ENCODE measurements around the gene OSM.
A peak's percentile ranks its signal among the peaks of the same experiment; 100 is the strongest.

Gene OSM

DNA sequence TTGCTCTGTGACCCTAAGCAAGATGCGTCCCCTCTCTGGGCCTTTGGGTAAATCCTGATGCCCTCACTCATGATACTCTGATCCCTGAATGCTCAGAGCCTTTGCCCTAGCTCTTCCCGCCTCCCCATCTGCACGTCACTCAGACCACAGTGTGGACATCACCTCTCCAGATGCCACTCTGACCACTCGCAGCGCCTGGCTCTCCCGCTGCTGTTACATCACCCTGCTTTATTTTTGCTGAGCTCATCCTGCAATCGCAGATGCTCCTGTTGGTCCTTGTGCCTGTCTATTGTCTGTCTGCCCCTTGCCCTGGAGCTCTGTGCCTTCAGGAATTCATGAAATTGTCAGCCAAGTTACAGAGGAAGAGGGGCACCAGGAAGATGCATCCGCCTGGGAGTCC lies 5.5 kb downstream of the OSM start:
- Histone ChIP-seq H3K79me2 (ENCODE audit: control insufficient read depth, insufficient read depth, low read length) (no peaks in the 10 kb centered on the region), H4K8ac (ENCODE audit: low read depth, low read length) (no peak overlapping the region), H3K27me3 (ENCODE audit: insufficient read depth, low read length, poor library complexity) (no peaks in the 10 kb centered on the region), H3K18ac (ENCODE audit: low read length) (no peak overlapping the region), H4K5ac (ENCODE audit: low read length) (no peak overlapping the region), H2AK5ac (ENCODE audit: low read length) (no peak overlapping the region), H3K56ac (ENCODE audit: low read length) (no peak overlapping the region), H2BK15ac (replicated peaks; ENCODE audit: low read depth) (no peak overlapping the region), H3K9ac (ENCODE audit: low read length) (no peak overlapping the region), H2BK5ac (ENCODE audit: low read length) (no peak overlapping the region), H3K4me2 (ENCODE audit: low read length) (no peak overlapping the region), H3K4me1 (ENCODE audit: control insufficient read depth, low read depth, low read length) (no peaks in the 10 kb centered on the region), H3K79me1 (ENCODE audit: low read length) (no peaks in the 10 kb centered on the region), H3K27ac (ENCODE audit: low read depth, low read length) (no peak overlapping the region), H3K4ac (ENCODE audit: low read depth, low read length) (no peak overlapping the region), H2BK120ac (ENCODE audit: low read depth, low read length) (no peak overlapping the region), H3K23ac (ENCODE audit: low read length) (no peak overlapping the region), H3K36me3 (ENCODE audit: control insufficient read depth, insufficient read depth, low read length) (no peaks in the 10 kb centered on the region), H3K4me3 (ENCODE audit: low read length) (no peak overlapping the region)
- no CpG with 5 or more reads among the region's 8 CpGs for WGBS (ENCODE audit: extremely low coverage, insufficient coverage, low lambda C conversion rate)
- peak; percentile 22 for DNase-seq

GRCh38 chr22:30260682-30261081 lies 6.0 kb downstream of the OSM start:
- no peaks in the 10 kb centered on the region for H3K27me3 ChIP-seq (ENCODE audit: insufficient read depth, low read length, poor library complexity)
- no peak overlapping the region for H2BK120ac ChIP-seq (ENCODE audit: low read depth, low read length)
- H3K4me1 ChIP-seq (ENCODE audit: control insufficient read depth, low read depth, low read length) = no peaks in the 10 kb centered on the region
- WGBS (ENCODE audit: extremely low coverage, insufficient coverage, low lambda C conversion rate) = no CpG with 5 or more reads among the region's 8 CpGs
- no peak overlapping the region for H3K18ac ChIP-seq (ENCODE audit: low read length)
- no peak overlapping the region for H3K23ac ChIP-seq (ENCODE audit: low read length)
- DNase-seq = no peak
- no peak overlapping the region for H3K4ac ChIP-seq (ENCODE audit: low read depth, low read length)
- no peak overlapping the region for H2BK5ac ChIP-seq (ENCODE audit: low read length)
- no peak overlapping the region for H4K8ac ChIP-seq (ENCODE audit: low read depth, low read length)
- H3K9ac ChIP-seq (ENCODE audit: low read length) = no peak overlapping the region
- H3K79me2 ChIP-seq (ENCODE audit: control insufficient read depth, insufficient read depth, low read length) = no peaks in the 10 kb centered on the region
- no peak overlapping the region for H3K4me3 ChIP-seq (ENCODE audit: low read length)
- no peak overlapping the region for H3K56ac ChIP-seq (ENCODE audit: low read length)
- H2AK5ac ChIP-seq (ENCODE audit: low read length) = no peak overlapping the region
- no peak overlapping the region for H3K4me2 ChIP-seq (ENCODE audit: low read length)
- H2BK15ac ChIP-seq (replicated peaks; ENCODE audit: low read depth) = no peak overlapping the region
- no peaks in the 10 kb centered on the region for H3K79me1 ChIP-seq (ENCODE audit: low read length)
- H4K5ac ChIP-seq (ENCODE audit: low read length) = no peak overlapping the region
- H3K36me3 ChIP-seq (ENCODE audit: control insufficient read depth, insufficient read depth, low read length) = no peaks in the 10 kb centered on the region
- no peak overlapping the region for H3K27ac ChIP-seq (ENCODE audit: low read depth, low read length)

GRCh38 chr22:30260276-30260675 lies 6.4 kb downstream of the OSM start:
- H3K4me2 ChIP-seq (ENCODE audit: low read length) = no peak overlapping the region
- no peaks in the 10 kb centered on the region for H3K79me2 ChIP-seq (ENCODE audit: control insufficient read depth, insufficient read depth, low read length)
- no peaks in the 10 kb centered on the region for H3K27me3 ChIP-seq (ENCODE audit: insufficient read depth, low read length, poor library complexity)
- H3K9ac ChIP-seq (ENCODE audit: low read length) = no peak overlapping the region
- H3K27ac ChIP-seq (ENCODE audit: low read depth, low read length) = no peak overlapping the region
- H2AK5ac ChIP-seq (ENCODE audit: low read length) = no peak overlapping the region
- no peak overlapping the region for H3K4ac ChIP-seq (ENCODE audit: low read depth, low read length)
- H4K5ac ChIP-seq (ENCODE audit: low read length) = no peak overlapping the region
- H3K23ac ChIP-seq (ENCODE audit: low read length) = no peak overlapping the region
- H3K36me3 ChIP-seq (ENCODE audit: control insufficient read depth, insufficient read depth, low read length) = no peaks in the 10 kb centered on the region
- H3K4me1 ChIP-seq (ENCODE audit: control insufficient read depth, low read depth, low read length) = no peaks in the 10 kb centered on the region
- H3K4me3 ChIP-seq (ENCODE audit: low read length) = no peak overlapping the region
- H2BK15ac ChIP-seq (replicated peaks; ENCODE audit: low read depth) = no peak overlapping the region
- no peak overlapping the region for H3K18ac ChIP-seq (ENCODE audit: low read length)
- no peak for DNase-seq
- no peak overlapping the region for H2BK5ac ChIP-seq (ENCODE audit: low read length)
- no peak overlapping the region for H4K8ac ChIP-seq (ENCODE audit: low read depth, low read length)
- H3K79me1 ChIP-seq (ENCODE audit: low read length) = no peaks in the 10 kb centered on the region
- no peak overlapping the region for H2BK120ac ChIP-seq (ENCODE audit: low read depth, low read length)
- no CpG with 5 or more reads among the region's 11 CpGs for WGBS (ENCODE audit: extremely low coverage, insufficient coverage, low lambda C conversion rate)
- no peak overlapping the region for H3K56ac ChIP-seq (ENCODE audit: low read length)

- no peaks in the 10 kb centered on the region for H3K79me1 ChIP-seq (ENCODE audit: low read length)
- no peak overlapping the region for H3K18ac ChIP-seq (ENCODE audit: low read length)
- no peak overlapping the region for H3K9ac ChIP-seq (ENCODE audit: low read length)
- no peak overlapping the region for H3K4ac ChIP-seq (ENCODE audit: low read depth, low read length)
- H4K5ac ChIP-seq (ENCODE audit: low read length) = no peak overlapping the region
- no peaks in the 10 kb centered on the region for H3K27me3 ChIP-seq (ENCODE audit: insufficient read depth, low read length, poor library complexity)
- no peaks in the 10 kb centered on the region for H3K36me3 ChIP-seq (ENCODE audit: control insufficient read depth, insufficient read depth, low read length)
- H2BK5ac ChIP-seq (ENCODE audit: low read length) = no peak overlapping the region
- no peak overlapping the region for H3K4me2 ChIP-seq (ENCODE audit: low read length)
- no CpG with 5 or more reads among the region's 6 CpGs for WGBS (ENCODE audit: extremely low coverage, insufficient coverage, low lambda C conversion rate)
- no peak overlapping the region for H3K23ac ChIP-seq (ENCODE audit: low read length)
- H3K27ac ChIP-seq (ENCODE audit: low read depth, low read length) = no peak overlapping the region
- no peak overlapping the region for H2BK120ac ChIP-seq (ENCODE audit: low read depth, low read length)
- no peak overlapping the region for H4K8ac ChIP-seq (ENCODE audit: low read depth, low read length)
- no peak for DNase-seq
- H3K4me1 ChIP-seq (ENCODE audit: control insufficient read depth, low read depth, low read length) = no peaks in the 10 kb centered on the region
- H2AK5ac ChIP-seq (ENCODE audit: low read length) = no peak overlapping the region
- H2BK15ac ChIP-seq (replicated peaks; ENCODE audit: low read depth) = no peak overlapping the region
- no peaks in the 10 kb centered on the region for H3K79me2 ChIP-seq (ENCODE audit: control insufficient read depth, insufficient read depth, low read length)
- H3K4me3 ChIP-seq (ENCODE audit: low read length) = no peak overlapping the region
- no peak overlapping the region for H3K56ac ChIP-seq (ENCODE audit: low read length)
Observed at GRCh38 chr22:30254314-30254713, 12.3 kb downstream of the OSM start.

DNA sequence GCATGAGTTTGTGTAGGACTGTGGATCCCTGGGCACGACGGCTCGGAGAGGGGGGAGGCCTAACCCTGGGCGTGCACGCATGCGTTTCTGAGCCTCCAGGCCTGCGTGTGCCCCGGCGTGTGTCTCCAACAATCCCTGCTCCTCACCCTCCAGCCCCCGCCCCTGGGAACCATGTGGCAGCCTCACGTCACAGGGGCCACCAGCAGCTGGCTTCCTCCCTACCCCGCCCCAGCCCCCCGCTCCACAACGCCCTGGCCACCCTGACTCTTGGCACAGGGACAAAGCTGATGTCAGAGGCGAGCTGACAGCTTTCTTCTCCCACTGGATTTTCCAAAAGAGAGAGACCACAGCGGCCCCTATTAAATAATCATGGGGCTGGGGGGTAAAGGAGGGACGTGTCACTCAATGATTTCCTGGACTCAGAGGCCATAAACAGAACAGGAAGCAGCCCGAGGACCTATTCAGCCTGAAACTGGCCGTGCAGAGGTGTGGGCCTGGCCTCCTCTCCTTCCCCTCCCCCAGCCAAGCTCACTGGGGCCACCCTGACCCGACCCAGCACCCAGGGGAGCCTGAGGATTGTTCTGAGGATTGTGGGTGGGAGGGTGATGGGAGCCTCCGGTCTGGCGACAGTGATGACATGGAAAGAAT lies 13.3 kb downstream of the OSM start:
- no peak overlapping the region for H3K27ac ChIP-seq (ENCODE audit: low read depth, low read length)
- H3K56ac ChIP-seq (ENCODE audit: low read length) = peak overlapping the region; percentile 42
- no peaks in the 10 kb centered on the region for H3K79me2 ChIP-seq (ENCODE audit: control insufficient read depth, insufficient read depth, low read length)
- H3K18ac ChIP-seq (ENCODE audit: low read length) = no peak overlapping the region
- no peak overlapping the region for H2BK120ac ChIP-seq (ENCODE audit: low read depth, low read length)
- H3K79me1 ChIP-seq (ENCODE audit: low read length) = no peaks in the 10 kb centered on the region
- H3K4ac ChIP-seq (ENCODE audit: low read depth, low read length) = no peak overlapping the region
- H3K36me3 ChIP-seq (ENCODE audit: control insufficient read depth, insufficient read depth, low read length) = no peaks in the 10 kb centered on the region
- H3K4me3 ChIP-seq (ENCODE audit: low read length) = no peak overlapping the region
- no peak overlapping the region for H3K23ac ChIP-seq (ENCODE audit: low read length)
- H2AK5ac ChIP-seq (ENCODE audit: low read length) = no peak overlapping the region
- H3K27me3 ChIP-seq (ENCODE audit: insufficient read depth, low read length, poor library complexity) = no peaks in the 10 kb centered on the region
- no peak overlapping the region for H2BK15ac ChIP-seq (replicated peaks; ENCODE audit: low read depth)
- no peak overlapping the region for H4K8ac ChIP-seq (ENCODE audit: low read depth, low read length)
- no peaks in the 10 kb centered on the region for H3K4me1 ChIP-seq (ENCODE audit: control insufficient read depth, low read depth, low read length)
- H4K5ac ChIP-seq (ENCODE audit: low read length) = no peak overlapping the region
- no peak overlapping the region for H3K4me2 ChIP-seq (ENCODE audit: low read length)
- no peak overlapping the region for H3K9ac ChIP-seq (ENCODE audit: low read length)
- no peak overlapping the region for H2BK5ac ChIP-seq (ENCODE audit: low read length)
- whole genome bisulfite sequencing (ENCODE audit: extremely low coverage, insufficient coverage, low lambda C conversion rate) = no CpG with 5 or more reads among the region's 22 CpGs
- no peak for DNase-seq

Measured in mesendoderm (in vitro differentiated cells).